ENCODE data around the gene MND1.

The MND1 gene

GRCh38 chr4:153385784-153386183 lies 41.3 kb downstream of the MND1 start:
- no peak for ATAC-seq
- TF ChIP-seq TCF4 (CRISPR knock-in tag; IDR thresholded peaks at IDR 0.05; ENCODE audit: borderline replicate concordance) (no peak), CSRNP3 (CRISPR knock-in tag; IDR thresholded peaks at IDR 0.05) (no peak), ZNF8 (CRISPR knock-in tag; IDR thresholded peaks at IDR 0.05) (no peak), CREB5 (CRISPR knock-in tag; IDR thresholded peaks at IDR 0.05; ENCODE audit: low read depth) (no peak), ISL1 (CRISPR knock-in tag; IDR thresholded peaks at IDR 0.05) (no peak), BACH2 (CRISPR knock-in tag; IDR thresholded peaks at IDR 0.05; ENCODE audit: borderline replicate concordance) (no peak), SNAI2 (CRISPR knock-in tag; IDR thresholded peaks at IDR 0.05) (no peak), POU6F1 (CRISPR knock-in tag; IDR thresholded peaks at IDR 0.05; ENCODE audit: borderline replicate concordance, low read depth) (no peak), ZC3H10 (CRISPR knock-in tag; IDR thresholded peaks at IDR 0.05) (no peak), RARB (CRISPR knock-in tag; IDR thresholded peaks at IDR 0.05) (no peak), TOX (CRISPR knock-in tag; IDR thresholded peaks at IDR 0.05; ENCODE audit: borderline replicate concordance) (no peak), ARNTL (CRISPR knock-in tag; IDR thresholded peaks at IDR 0.05; ENCODE audit: borderline replicate concordance, low read depth) (no peak), PPARA (CRISPR knock-in tag; IDR thresholded peaks at IDR 0.05; ENCODE audit: borderline replicate concordance) (no peak), PATZ1 (CRISPR knock-in tag; IDR thresholded peaks at IDR 0.05; ENCODE audit: borderline replicate concordance) (no peak), OSR1 (CRISPR knock-in tag; IDR thresholded peaks at IDR 0.05) (no peak), ZFP3 (CRISPR knock-in tag; IDR thresholded peaks at IDR 0.05) (no peak)

- no peak for ATAC-seq
- TF ChIP-seq BACH2 (CRISPR knock-in tag; IDR thresholded peaks at IDR 0.05; ENCODE audit: borderline replicate concordance) (no peak), CSRNP3 (CRISPR knock-in tag; IDR thresholded peaks at IDR 0.05) (no peak), PATZ1 (CRISPR knock-in tag; IDR thresholded peaks at IDR 0.05; ENCODE audit: borderline replicate concordance) (no peak), POU6F1 (CRISPR knock-in tag; IDR thresholded peaks at IDR 0.05; ENCODE audit: borderline replicate concordance, low read depth) (no peak), RARB (CRISPR knock-in tag; IDR thresholded peaks at IDR 0.05) (no peak), TSHZ2 (CRISPR knock-in tag; IDR thresholded peaks at IDR 0.05) (no peak), ARNTL (CRISPR knock-in tag; IDR thresholded peaks at IDR 0.05; ENCODE audit: borderline replicate concordance, low read depth) (no peak), SNAI2 (CRISPR knock-in tag; IDR thresholded peaks at IDR 0.05) (no peak), ZNF565 (CRISPR knock-in tag; conservative IDR thresholded peaks at IDR 0.05; ENCODE audit: low read depth) (no peak), ZNF8 (CRISPR knock-in tag; IDR thresholded peaks at IDR 0.05) (no peak), GLIS3 (CRISPR knock-in tag; IDR thresholded peaks at IDR 0.05) (no peak), PPARA (CRISPR knock-in tag; IDR thresholded peaks at IDR 0.05; ENCODE audit: borderline replicate concordance) (no peak), CSDC2 (CRISPR knock-in tag; IDR thresholded peaks at IDR 0.05) (no peak), ZC3H10 (CRISPR knock-in tag; IDR thresholded peaks at IDR 0.05) (no peak), ISL1 (CRISPR knock-in tag; IDR thresholded peaks at IDR 0.05) (no peak), ESRRG (CRISPR knock-in tag; IDR thresholded peaks at IDR 0.05) (no peak), CREB5 (CRISPR knock-in tag; IDR thresholded peaks at IDR 0.05; ENCODE audit: low read depth) (no peak), ZFP30 (CRISPR knock-in tag; IDR thresholded peaks at IDR 0.05) (no peak)
Measured at GRCh38 chr4:153387981-153388380, 43.5 kb downstream of the MND1 start.
